ENCODE data around the gene STPG1. TPM values are rescaled to one million over a fixed set of nuclear protein-coding genes. Genes with fewer than 3 reads are reported as not detected.

The STPG1 gene
- polyA plus RNA-seq, 1 donor (not counting 4 experiments of a cell fraction or from before 2014, with no cell fraction given), result 16.6 TPM

DNA sequence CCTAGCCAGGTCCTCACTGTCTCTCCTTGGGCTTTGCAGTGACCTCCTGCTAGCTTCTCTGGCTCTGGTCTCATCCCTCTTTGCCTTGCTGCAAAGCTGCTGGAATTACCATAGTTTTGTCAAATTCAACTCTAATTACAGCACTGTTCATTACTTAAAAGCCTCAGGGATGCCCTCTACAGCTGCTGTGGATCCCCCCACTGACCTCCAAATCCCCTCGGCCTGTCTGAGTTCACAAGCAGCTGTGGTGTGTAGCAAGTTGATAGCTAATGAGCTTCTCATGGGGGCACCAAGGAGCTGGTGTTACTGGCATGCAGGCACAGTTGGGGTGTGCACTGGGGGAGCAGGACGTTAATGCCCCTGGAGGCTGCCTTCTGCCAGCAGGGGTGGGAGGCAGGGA is 26.9 kb upstream of the STPG1 start:
- no peak overlapping the region for H3K27ac ChIP-seq (ENCODE audit: control insufficient read depth, insufficient read depth, low read length)
- H3K36me3 ChIP-seq (ENCODE audit: control insufficient read depth in 2 of 2, extremely low read depth in 1 of 2, insufficient read depth in 2 of 2, low read length in 2 of 2), result peaks cover 17 to 24% of the 10 kb centered on the region in 2 experiments
- H3K4me1 ChIP-seq (ENCODE audit: control insufficient read depth, extremely low read depth, insufficient read depth, low read length), result peaks cover 10% of the 10 kb centered on the region
- no peak for TF ChIP-seq EZH2 (IDR thresholded peaks at IDR 0.05; ENCODE audit: low read length)
- TF ChIP-seq, protein P1, sequence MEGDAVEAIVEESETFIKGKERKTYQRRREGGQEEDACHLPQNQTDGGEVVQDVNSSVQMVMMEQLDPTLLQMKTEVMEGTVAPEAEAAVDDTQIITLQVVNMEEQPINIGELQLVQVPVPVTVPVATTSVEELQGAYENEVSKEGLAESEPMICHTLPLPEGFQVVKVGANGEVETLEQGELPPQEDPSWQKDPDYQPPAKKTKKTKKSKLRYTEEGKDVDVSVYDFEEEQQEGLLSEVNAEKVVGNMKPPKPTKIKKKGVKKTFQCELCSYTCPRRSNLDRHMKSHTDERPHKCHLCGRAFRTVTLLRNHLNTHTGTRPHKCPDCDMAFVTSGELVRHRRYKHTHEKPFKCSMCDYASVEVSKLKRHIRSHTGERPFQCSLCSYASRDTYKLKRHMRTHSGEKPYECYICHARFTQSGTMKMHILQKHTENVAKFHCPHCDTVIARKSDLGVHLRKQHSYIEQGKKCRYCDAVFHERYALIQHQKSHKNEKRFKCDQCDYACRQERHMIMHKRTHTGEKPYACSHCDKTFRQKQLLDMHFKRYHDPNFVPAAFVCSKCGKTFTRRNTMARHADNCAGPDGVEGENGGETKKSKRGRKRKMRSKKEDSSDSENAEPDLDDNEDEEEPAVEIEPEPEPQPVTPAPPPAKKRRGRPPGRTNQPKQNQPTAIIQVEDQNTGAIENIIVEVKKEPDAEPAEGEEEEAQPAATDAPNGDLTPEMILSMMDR (optimal IDR thresholded peaks at IDR 0.05 in 1 of 3, IDR thresholded peaks at IDR 0.05 in 1 of 3, conservative IDR thresholded peaks at IDR 0.05 in 1 of 3; ENCODE audit: extremely low read depth in 1 of 3, insufficient read depth in 2 of 3, low read length in 3 of 3), result no peak
- dilution Hi-C loops (cut with MboI; ENCODE audit: extremely low pct_ligation_motif_present, low sequenced_read_pairs), result no loop called here
- no peaks in the 10 kb centered on the region for H3K9me3 ChIP-seq (ENCODE audit: control insufficient read depth, low read depth, low read length)
- H3K9me1 ChIP-seq (ENCODE audit: control insufficient read depth, extremely low read depth, insufficient read depth, low read length), result no peaks in the 10 kb centered on the region
- no peak overlapping the region for H3K4me2 ChIP-seq (ENCODE audit: control insufficient read depth, extremely low read depth, insufficient read depth, low read depth, low read length)
- H3K27me3 ChIP-seq (ENCODE audit: control insufficient read depth, extremely low read depth, insufficient read depth, low read length), result no peaks in the 10 kb centered on the region
- H2AFZ ChIP-seq (ENCODE audit: control insufficient read depth, low read length), result no peak overlapping the region
- H3K4me3 ChIP-seq (ENCODE audit: control insufficient read depth in 2 of 3, extremely low read depth in 1 of 3, insufficient read depth in 2 of 3, low read depth in 1 of 3, low read length in 3 of 3), result no peak overlapping the region
- H3K9ac ChIP-seq (ENCODE audit: control insufficient read depth, extremely low read depth, insufficient read depth, low read length), result no peak overlapping the region
- H3K79me2 ChIP-seq (ENCODE audit: control insufficient read depth, insufficient read depth, low read length), result peaks cover 3% of the 10 kb centered on the region
- H4K20me1 ChIP-seq (ENCODE audit: control insufficient read depth, extremely low read depth, insufficient read depth, low read length), result no peaks in the 10 kb centered on the region
- no peak for DNase-seq (ENCODE audit: low read depth, low spot score)
- FAIRE-seq, result no peak

DNA sequence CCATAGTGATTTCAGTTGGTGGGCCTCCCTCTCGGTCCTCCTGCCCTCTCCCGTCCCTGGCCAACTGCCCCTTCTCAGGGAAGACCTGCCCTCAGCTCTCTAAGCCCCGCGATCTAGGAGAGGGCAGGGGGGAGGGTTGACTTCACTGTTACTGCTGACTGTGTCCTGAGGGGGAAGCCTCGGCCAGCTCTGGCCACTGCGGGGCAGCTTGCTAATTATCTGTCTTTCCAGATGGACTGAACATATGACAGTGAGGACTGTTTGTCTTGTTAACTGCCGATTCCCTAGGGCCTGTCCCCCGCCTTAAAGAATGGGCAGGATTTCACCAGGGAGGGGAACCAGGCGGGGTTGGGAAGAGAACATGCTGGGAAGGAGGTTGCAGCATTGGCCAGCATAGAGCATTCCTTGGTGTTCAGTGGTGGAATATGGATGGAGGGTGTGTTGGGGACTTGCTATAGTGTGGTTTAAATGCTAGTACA is 24.9 kb upstream of the STPG1 start:
- H3K79me2 ChIP-seq (ENCODE audit: control insufficient read depth, insufficient read depth, low read length), result peaks cover 3% of the 10 kb centered on the region
- no peaks in the 10 kb centered on the region for H3K9me3 ChIP-seq (ENCODE audit: control insufficient read depth, low read depth, low read length)
- H3K36me3 ChIP-seq (ENCODE audit: control insufficient read depth in 2 of 2, extremely low read depth in 1 of 2, insufficient read depth in 2 of 2, low read length in 2 of 2), result peaks cover 10 to 18% of the 10 kb centered on the region in 2 experiments
- H3K4me3 ChIP-seq (ENCODE audit: control insufficient read depth in 2 of 3, extremely low read depth in 1 of 3, insufficient read depth in 2 of 3, low read depth in 1 of 3, low read length in 3 of 3), result no peak overlapping the region
- no peak overlapping the region for H3K4me2 ChIP-seq (ENCODE audit: control insufficient read depth, extremely low read depth, insufficient read depth, low read depth, low read length)
- FAIRE-seq (no peak), DNase-seq (ENCODE audit: low read depth, low spot score) (no peak)
- no peak overlapping the region for H3K9ac ChIP-seq (ENCODE audit: control insufficient read depth, extremely low read depth, insufficient read depth, low read length)
- H4K20me1 ChIP-seq (ENCODE audit: control insufficient read depth, extremely low read depth, insufficient read depth, low read length), result no peaks in the 10 kb centered on the region
- no peaks in the 10 kb centered on the region for H3K9me1 ChIP-seq (ENCODE audit: control insufficient read depth, extremely low read depth, insufficient read depth, low read length)
- H3K4me1 ChIP-seq (ENCODE audit: control insufficient read depth, extremely low read depth, insufficient read depth, low read length), result peaks cover 10% of the 10 kb centered on the region
- TF ChIP-seq, protein P1 (optimal IDR thresholded peaks at IDR 0.05 in 1 of 3, IDR thresholded peaks at IDR 0.05 in 1 of 3, conservative IDR thresholded peaks at IDR 0.05 in 1 of 3; ENCODE audit: extremely low read depth in 1 of 3, insufficient read depth in 2 of 3, low read length in 3 of 3), result no peak
- no peak for TF ChIP-seq EZH2 (IDR thresholded peaks at IDR 0.05; ENCODE audit: low read length)
- H3K27ac ChIP-seq (ENCODE audit: control insufficient read depth, insufficient read depth, low read length), result no peak overlapping the region
- dilution Hi-C loops (cut with MboI; ENCODE audit: extremely low pct_ligation_motif_present, low sequenced_read_pairs), result no loop called here
- H3K27me3 ChIP-seq (ENCODE audit: control insufficient read depth, extremely low read depth, insufficient read depth, low read length), result no peaks in the 10 kb centered on the region
- no peak overlapping the region for H2AFZ ChIP-seq (ENCODE audit: control insufficient read depth, low read length)
